HG03432 (cell line): ENCODE results near the gene SLC12A9.

Source experiments
- ATAC-seq: cut with Tn5 transposase; IDR thresholded peaks from one replicate; pipeline ENCODE4 v1.9.1; 2021; ENCODE audit warnings: mild to moderate bottlenecking, moderate library complexity; ENCODE audit not compliant: unreplicated experiment

Gene SLC12A9

DNA sequence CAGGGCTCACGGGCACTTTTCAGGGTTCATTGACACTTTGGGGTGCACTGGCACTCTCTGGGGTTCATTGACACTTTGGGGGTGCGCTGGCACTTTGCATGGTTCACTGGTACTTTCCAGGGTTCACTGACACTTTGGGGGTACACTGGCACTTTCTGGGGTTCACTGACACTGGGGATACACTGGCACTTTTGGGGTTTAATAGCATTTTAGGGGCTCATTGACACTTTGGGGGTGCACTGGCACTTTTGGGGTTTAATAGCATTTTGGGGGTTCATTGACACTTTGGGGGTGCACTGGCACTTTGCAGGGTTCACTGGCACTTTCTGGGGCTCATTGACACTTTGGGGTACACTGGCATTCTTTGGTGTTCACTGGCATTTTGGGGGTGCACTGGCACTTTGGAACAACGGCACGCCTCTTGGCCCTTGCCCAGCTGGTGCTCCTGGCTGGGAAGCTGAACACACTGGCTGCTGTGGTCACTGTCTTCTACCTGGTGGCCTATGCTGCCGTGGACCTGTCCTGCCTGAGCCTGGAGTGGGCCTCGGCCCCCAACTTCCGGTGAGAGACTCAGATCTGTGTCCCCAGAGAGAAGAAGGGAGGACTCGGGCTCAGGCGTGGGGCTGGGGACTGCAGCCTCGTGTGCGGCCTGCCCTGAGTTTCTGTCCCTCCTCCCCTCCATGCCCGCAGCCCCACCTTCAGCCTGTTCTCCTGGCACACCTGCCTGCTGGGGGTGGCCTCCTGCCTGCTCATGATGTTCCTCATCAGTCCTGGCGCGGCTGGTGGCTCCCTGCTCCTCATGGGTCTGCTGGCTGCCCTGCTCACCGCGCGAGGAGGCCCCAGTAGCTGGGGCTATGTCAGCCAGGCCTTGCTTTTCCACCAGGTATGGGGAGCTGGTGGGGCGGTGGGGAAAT is 8.4 kb downstream of the SLC12A9 start:
- ATAC-seq: no peak

DNA sequence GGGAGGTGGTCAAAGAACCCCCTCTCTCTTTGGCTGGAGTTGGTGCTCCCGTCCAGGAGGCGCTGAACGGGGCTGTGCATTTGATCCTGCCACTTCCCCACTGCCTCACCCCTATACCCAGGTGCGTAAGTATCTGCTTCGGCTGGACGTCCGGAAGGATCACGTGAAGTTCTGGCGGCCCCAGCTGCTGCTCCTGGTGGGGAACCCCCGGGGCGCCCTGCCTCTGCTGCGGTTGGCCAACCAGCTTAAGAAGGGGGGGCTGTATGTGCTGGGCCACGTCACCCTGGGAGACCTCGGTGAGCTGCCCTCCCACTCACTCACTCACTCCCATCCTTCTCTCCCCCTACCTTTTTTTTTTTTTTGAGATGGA is 9.1 kb downstream of the SLC12A9 start:
- ATAC-seq: no peak

DNA sequence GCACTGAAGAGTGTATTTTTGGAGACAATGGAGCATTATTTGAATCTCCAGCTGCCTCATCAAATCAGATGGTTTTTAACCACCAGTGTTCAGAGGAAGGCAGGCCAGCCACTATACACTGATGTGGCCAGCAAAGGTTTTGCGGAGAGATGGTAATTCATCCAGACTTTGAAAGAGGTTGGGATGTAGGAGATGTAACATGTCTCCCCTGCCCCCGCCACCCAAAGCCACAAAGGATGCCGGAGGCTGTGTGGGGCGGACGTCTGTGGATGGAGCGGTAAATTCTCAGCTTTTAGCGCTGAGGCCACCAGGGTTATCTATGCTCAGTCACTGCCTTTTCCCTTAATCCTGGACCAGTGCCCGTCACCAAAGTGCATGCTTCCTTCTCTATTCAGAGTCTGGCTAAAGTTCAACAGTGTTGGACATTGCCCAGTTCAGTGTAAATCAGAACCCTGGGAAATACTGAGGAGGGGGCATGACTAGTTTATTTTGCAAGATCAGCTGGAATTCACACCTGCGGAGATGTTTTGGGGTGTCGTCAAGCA is 11.0 kb downstream of the SLC12A9 start:
- ATAC-seq: no peak

DNA sequence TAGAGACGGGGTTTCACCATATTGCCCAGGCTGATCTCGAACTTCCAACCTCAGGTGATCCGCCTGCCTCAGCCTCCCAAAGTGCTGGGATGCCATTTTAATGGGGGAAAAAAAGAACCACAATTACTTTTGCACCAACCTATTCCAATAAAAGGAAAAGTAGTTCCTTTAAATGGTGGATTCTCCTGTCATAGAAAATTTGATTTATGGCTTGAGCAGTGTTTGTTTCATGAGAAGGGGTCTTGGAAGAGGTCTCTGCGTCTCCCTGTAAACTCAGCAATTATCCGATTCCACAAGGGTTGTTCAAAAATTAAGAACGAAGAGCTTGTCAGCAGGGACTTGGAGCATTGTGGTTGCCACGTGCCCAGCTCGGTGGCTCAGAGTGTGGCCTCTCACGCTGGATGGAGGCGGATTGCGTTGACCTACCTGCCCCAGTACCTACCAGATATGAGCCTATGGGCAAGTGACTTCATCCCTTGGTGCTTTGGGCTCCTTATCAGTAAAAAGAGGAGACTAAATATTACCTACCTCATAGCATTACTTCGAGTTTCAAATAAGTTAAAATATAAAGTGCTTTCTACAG is 11.8 kb downstream of the SLC12A9 start:
- ATAC-seq: no peak

GRCh38 chr7:100865372-100865911 is 12.9 kb downstream of the SLC12A9 start:
- no peak for ATAC-seq

DNA sequence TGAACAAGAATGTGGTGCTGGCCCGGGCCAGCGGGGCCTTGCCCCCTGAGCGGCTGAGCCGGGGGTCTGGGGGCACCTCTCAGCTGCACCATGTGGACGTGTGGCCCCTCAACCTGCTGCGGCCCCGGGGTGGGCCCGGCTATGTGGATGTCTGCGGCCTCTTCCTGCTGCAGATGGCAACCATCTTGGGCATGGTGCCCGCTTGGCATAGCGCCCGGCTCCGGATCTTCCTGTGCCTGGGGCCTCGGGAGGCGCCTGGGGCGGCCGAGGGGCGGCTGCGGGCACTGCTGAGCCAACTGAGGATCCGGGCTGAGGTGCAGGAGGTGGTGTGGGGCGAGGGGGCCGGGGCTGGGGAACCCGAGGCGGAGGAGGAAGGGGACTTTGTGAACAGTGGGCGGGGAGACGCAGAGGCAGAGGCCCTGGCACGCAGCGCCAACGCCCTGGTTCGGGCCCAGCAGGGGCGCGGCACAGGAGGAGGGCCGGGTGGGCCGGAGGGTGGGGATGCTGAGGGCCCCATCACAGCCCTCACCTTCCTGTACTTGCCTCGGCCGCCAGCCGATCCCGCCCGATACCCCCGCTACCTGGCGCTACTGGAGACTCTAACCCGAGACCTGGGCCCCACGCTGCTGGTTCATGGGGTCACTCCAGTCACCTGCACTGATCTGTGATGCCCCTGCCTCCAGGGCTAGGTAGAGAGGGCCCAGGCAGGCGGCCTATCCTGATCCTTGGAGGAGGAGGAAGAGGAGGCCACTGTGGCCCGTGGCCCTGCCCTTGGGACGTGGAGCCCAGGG is 13.6 kb downstream of the SLC12A9 start:
- no peak for ATAC-seq

DNA sequence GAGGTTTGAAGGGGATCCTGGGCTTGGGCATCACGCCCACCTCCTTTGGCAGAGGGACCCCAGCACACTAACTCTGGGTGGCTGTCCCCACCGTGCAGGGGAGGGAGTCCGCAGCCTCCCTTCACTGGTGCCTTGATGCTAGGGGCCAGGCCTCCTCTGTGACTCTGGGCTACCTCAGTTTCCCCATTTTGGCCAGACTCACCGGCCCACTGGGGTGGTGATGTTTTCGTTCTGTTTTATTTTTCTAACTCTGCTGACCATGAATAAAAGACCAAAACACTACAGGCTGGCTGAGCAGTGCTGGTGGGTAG is 14.2 kb downstream of the SLC12A9 start:
- ATAC-seq: no peak

DNA sequence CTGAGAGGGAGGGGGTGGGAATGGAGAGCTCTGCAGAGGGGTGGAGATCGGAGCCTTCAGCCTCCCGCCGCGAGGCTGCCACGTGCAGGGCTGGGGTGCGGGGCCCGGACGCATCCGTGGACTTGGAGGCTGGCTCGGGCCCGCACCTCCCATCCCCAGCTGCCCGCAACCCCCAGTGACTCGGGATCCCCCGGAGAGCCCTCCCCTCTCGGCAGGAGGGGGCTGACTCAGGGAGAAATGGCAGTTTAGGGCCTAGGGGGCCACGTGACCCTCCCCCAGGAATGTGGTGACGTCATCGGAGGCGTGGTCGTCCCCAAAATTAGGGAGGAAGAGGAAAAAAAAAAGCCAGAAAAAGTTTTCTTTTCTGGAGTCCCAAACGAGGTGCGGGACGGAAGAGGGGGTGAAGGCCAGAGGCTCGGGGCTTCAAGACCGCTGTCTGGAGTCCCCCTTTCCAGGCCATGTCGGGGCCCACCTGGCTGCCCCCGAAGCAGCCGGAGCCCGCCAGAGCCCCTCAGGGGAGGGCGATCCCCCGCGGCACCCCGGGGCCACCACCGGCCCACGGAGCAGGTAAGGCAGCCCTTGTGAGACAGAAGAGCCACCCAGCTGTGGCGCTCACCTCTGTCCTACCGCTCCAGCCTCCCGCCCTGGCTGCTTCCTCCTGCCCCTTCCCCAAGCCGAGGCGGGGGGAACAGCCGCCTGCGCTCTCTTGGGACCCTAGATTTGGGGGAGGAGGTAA is 14.7 kb downstream of the SLC12A9 start, which contains the start of gene TRIP6:
Gene TRIP6, plus strand, starts transcription at position 348 of the 736 bp plus-strand sequence. Its CDS starts 111 bp downstream, at position 459.
- ATAC-seq: peak; percentile 43

DNA sequence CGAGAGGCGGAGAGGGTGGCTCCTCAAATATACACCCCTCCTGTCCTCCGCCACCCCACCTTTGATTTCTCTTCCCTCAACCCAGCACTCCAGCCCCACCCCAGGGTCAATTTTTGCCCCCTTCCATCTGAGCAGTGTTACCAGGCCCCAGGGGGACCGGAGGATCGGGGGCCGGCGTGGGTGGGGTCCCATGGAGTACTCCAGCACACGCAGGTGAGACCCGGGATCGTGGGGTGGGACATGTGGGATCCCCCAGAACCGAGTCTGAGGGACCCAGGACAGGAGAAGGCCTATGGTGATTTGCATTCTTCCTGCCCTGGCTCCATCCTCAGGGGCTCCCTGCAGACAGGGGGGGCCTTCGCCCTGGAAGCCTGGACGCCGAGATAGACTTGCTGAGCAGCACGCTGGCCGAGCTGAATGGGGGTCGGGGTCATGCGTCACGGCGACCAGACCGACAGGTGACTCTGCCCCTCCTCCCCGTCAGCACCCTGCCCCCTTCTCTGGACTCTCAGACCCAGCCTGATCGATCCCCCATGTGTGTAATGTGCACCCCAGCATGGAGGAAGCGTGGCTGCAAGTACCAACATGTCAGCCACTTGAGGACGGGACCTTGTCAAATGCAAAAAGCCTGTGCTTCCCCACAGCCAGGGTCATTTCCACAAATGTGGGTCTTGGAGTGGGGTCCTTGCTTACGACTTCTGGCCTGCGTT is 15.4 kb downstream of the SLC12A9 start:
- ATAC-seq: peak; percentile 10

- ATAC-seq: no peak
Observed at GRCh38 chr7:100873599-100874299, 21.2 kb downstream of the SLC12A9 start.

DNA sequence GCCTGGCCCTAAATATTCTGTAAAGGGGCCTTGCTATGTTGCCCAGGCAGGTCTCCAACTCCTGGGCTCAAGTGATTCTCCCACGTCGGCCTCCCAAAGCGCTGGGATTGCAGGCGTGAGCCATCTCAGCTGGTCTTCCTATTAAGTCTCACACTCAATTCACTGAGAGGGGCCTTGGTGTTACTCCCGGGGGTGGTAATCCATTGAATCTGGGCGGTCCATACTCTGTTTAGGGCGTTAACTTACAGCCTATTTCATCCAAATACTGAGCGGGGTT is 21.7 kb downstream of the SLC12A9 start:
- no peak for ATAC-seq

- peak; percentile 90 for ATAC-seq
Observed at GRCh38 chr7:100874577-100875355, 22.3 kb downstream of the SLC12A9 start, which contains the start of gene SRRT. Gene SRRT (plus strand): TSS chr7:100875103. CDS start chr7:100875591, 488 bp downstream.

- ATAC-seq: peak; percentile 35
Observed at GRCh38 chr7:100875356-100875751, 22.8 kb downstream of the SLC12A9 start.

- ATAC-seq: no peak
Observed at GRCh38 chr7:100878013-100878412, 25.5 kb downstream of the SLC12A9 start.

GRCh38 chr7:100878685-100879084 is 26.2 kb downstream of the SLC12A9 start:
- no peak for ATAC-seq

DNA sequence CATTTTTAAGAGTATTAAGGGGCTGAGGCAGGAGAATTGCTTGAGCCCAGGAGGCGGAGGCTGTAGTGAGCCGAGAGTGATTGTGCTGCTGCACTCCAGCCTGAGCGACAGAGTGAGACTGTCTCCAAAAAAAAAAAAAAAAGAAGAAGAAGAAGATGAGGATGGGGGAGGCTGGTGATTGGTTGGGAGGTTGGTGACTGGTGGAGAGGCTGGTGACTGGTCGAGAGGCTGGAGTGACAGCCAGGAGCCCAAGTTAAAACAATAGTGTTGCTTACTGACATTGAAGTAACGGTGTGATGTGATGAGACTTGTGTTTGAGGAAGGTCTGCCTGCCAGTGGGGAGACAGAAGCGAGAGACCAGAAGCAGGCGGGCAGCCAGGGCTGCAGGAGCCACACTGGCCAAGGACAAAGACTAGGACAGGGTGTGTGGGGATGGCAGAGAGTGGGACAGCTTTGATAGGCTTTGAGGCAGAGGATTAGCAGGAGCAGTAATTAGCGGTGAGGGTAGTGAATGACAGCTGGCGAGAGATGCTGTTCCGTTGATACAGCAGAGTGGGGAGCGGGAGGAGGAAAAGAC is 27.3 kb downstream of the SLC12A9 start:
- ATAC-seq: no peak

- no peak for ATAC-seq
Observed at GRCh38 chr7:100880645-100881044, 28.1 kb downstream of the SLC12A9 start.

- ATAC-seq: no peak
Observed at GRCh38 chr7:100881136-100881535, 28.6 kb downstream of the SLC12A9 start.
